Skeletal muscle tissue (tissue), 4 donors: ENCODE measurements around the gene NKAIN2. TPM values are rescaled to one million over a fixed set of nuclear protein-coding genes. Genes with fewer than 3 reads are reported as not detected.
"Not testable (repeated sequence)": the region's sequence is repeated elsewhere in the genome, so short reads cannot be mapped to it uniquely, and the experiment has no call there.

Source experiments
- H3K27ac ChIP-seq: one replicate; pipeline ENCODE4 v1.7.0; 2013; ENCODE audit warnings: mild to moderate bottlenecking, low read depth, low read length, inconsistent platforms
- H3K27me3 ChIP-seq, 3 donors: one replicate each; pipeline ENCODE4 v1.7.0; 2013; ENCODE audit warnings: low read length in 3 of 3; ENCODE audit not compliant: control insufficient read depth in 3 of 3, insufficient read depth in 3 of 3
- H3K36me3 ChIP-seq, 3 donors: one replicate each; pipeline ENCODE4 v1.7.0; 2013; ENCODE audit warnings: low read length in 3 of 3; ENCODE audit not compliant: control insufficient read depth in 3 of 3, insufficient read depth in 3 of 3
- H3K4me1 ChIP-seq, 3 donors: one replicate each; pipeline ENCODE4 v1.7.0; 2013; ENCODE audit warnings: low read length in 3 of 3, mild to moderate bottlenecking in 3 of 3; ENCODE audit not compliant: control insufficient read depth in 3 of 3, insufficient read depth in 3 of 3
- H3K4me3 ChIP-seq, 3 donors: one replicate each; pipeline ENCODE4 v1.7.0; 2013; ENCODE audit warnings: low read length in 3 of 3
- H3K9ac ChIP-seq, 3 donors: one replicate each; pipeline ENCODE4 v1.7.0; 2013; ENCODE audit warnings: low read length in 3 of 3, mild to moderate bottlenecking in 3 of 3, moderate library complexity in 2 of 3, low read depth in 1 of 3
- H3K9me3 ChIP-seq, 3 donors: one replicate each; pipeline ENCODE4 v1.7.0; 2013; ENCODE audit warnings: low read length in 3 of 3; ENCODE audit not compliant: control insufficient read depth in 3 of 3
- total RNA-seq: library from RNA; depleted of rRNA; stranded (reverse); fragments of >200 nt; gene quantifications from one replicate; pipeline ENCODE4 v1.2.3, GENCODE V29; 2014
- donor health status: Osteomylitis.

Gene NKAIN2
- total RNA-seq, 1 donor from 2014 or later = 3.1 TPM

GRCh38 chr6:124396361-124396760, 592.7 kb downstream of the NKAIN2 start:
- no peaks in the 10 kb centered on the region for H3K9me3 ChIP-seq
- no peak overlapping the region for H3K9ac ChIP-seq
- H3K4me3 ChIP-seq = no peak overlapping the region
- H3K27ac ChIP-seq = no peak overlapping the region
- H3K27me3 ChIP-seq = no peaks in the 10 kb centered on the region
- H3K4me1 ChIP-seq = no peaks in the 10 kb centered on the region
- no peaks in the 10 kb centered on the region for H3K36me3 ChIP-seq

GRCh38 chr6:124400261-124400999, 596.8 kb downstream of the NKAIN2 start:
- Histone ChIP-seq H3K4me3 (no peak overlapping the region), H3K36me3 (no peaks in the 10 kb centered on the region), H3K4me1 (no peaks in the 10 kb centered on the region), H3K27me3 (no peaks in the 10 kb centered on the region), H3K9me3 (no peaks in the 10 kb centered on the region), H3K9ac (no peak overlapping the region), H3K27ac (no peak overlapping the region)

GRCh38 chr6:124410425-124410824, 606.8 kb downstream of the NKAIN2 start:
- H3K9me3 ChIP-seq, H3K4me1 ChIP-seq, H3K9ac ChIP-seq, H3K27ac ChIP-seq, H3K36me3 ChIP-seq, H3K4me3 ChIP-seq, H3K27me3 ChIP-seq: not testable (repeated sequence)

DNA sequence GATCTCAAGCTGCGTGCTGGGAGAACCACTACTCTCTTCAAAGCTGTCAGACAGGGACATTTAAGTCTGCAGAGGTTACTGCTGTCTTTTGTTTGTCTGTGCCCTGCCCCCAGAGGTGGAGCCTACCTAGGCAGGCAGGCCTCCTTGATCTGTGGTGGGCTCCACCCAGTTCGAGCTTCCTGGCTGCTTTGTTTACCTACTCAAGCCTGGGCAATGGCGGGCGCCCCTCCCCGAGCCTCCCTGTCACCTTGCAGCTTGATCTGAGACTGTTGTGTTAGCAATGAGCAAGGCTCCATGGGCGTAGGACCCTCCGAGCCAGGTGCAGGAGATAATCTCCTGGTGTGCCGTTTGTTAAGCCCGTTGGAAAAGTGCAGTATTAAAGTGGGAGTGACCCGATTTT, 609.0 kb downstream of the NKAIN2 start:
- not testable (repeated sequence) for H3K36me3 ChIP-seq, H3K27ac ChIP-seq, H3K9me3 ChIP-seq, H3K4me3 ChIP-seq, H3K4me1 ChIP-seq, H3K27me3 ChIP-seq, H3K9ac ChIP-seq

DNA sequence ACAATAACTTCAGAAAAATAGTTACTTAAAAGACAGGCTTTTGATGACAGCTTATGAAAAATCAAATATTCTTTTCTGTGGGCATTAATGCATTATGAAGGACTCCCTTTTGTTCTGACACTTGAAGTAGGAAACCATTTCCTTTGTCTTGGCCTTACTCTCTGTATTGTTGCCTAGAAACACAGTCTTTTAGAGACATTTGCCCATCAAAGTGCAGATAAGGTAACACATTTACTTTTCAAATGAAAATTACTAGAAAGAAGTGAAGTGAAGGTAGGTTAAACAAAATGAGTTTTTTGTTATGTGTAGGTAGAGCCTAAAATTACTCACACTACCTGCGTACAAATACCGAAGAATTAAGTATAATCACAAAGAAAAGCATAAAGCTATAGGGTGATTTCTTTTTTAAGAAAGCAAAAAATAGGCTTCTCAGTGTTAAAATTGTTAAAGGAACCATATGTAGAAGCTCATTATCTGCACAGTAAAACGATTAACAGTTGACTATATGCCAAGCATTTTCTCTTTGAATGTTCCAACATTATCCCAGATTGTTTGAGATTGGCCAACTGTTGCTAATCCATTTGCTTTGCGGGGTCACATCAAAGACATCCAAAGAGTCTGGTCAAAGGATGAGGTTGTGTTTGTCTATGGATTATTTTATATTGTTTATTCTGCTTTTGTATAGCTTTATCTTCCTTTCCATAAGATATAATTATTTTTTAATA, 616.6 kb downstream of the NKAIN2 start:
- no peaks in the 10 kb centered on the region for H3K27me3 ChIP-seq
- no peak overlapping the region for H3K4me3 ChIP-seq
- H3K27ac ChIP-seq = no peak overlapping the region

DNA sequence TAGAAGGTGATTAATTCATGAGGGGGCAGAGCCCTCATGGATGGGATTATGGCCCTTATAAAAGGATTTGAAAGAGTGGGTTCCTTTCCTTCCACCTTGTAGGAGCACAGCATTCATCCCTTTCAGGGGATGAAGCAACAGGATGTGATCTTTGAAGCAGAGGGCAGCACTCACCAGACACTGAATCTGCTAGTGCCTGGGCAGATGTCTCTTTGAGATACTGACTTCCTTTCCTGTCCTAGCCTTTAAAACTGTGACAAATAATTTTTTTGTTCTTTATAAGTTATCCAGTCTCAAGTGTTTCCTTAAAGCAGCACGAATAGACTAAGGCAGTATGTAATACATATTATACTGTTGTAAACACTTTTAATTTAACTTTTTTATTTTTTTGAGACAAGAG, 620.0 kb downstream of the NKAIN2 start:
- Histone ChIP-seq H3K9me3 (no peaks in the 10 kb centered on the region), H3K27ac (no peak overlapping the region), H3K4me3 (no peak overlapping the region), H3K4me1 (no peaks in the 10 kb centered on the region), H3K36me3 (no peaks in the 10 kb centered on the region), H3K9ac (no peak overlapping the region), H3K27me3 (no peaks in the 10 kb centered on the region)

More for the DNA sequence above, 616.6 kb downstream of the NKAIN2 start:
- Histone ChIP-seq H3K4me1 (no peaks in the 10 kb centered on the region), H3K9ac (no peak overlapping the region), H3K36me3 (no peaks in the 10 kb centered on the region), H3K9me3 (no peaks in the 10 kb centered on the region)

DNA sequence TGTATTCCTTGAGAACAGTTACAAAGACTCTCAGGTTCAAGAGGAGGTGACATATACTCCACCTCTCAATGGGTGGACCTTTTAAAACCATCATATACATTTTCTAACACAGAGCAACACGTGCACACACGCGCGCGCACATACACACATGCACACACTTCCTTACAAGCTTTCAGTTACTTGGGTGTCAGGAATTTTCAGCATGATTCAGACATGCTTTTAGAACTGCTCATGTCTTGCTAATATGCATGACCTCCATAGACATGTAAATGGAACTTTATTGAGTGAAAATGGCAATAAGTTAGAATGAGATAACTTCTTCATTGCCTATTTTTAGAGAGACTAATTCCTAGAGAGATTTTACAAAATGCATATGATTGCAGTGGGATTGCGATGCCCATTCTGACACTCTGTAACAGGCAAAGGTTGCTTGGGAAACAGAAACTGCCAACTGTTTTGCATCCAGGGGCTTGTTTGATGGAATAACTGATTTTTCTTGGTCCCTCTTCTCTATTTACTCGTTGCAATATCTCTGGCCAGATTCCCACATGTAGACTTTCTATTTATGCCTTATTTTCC, 627.2 kb downstream of the NKAIN2 start:
- Histone ChIP-seq H3K9me3 (no peaks in the 10 kb centered on the region), H3K27ac (no peak overlapping the region), H3K27me3 (no peaks in the 10 kb centered on the region), H3K9ac (no peak overlapping the region), H3K4me1 (no peaks in the 10 kb centered on the region), H3K4me3 (no peak overlapping the region), H3K36me3 (no peaks in the 10 kb centered on the region)

- Histone ChIP-seq H3K9ac (no peak overlapping the region), H3K4me1 (no peaks in the 10 kb centered on the region), H3K27me3 (no peaks in the 10 kb centered on the region), H3K4me3 (no peak overlapping the region), H3K36me3 (no peaks in the 10 kb centered on the region), H3K27ac (no peak overlapping the region), H3K9me3 (no peaks in the 10 kb centered on the region)
These were observed 629.0 kb downstream of the NKAIN2 start for GRCh38 chr6:124432620-124433019.

GRCh38 chr6:124433387-124434160, 629.9 kb downstream of the NKAIN2 start:
- no peaks in the 10 kb centered on the region for H3K36me3 ChIP-seq
- no peak overlapping the region for H3K9ac ChIP-seq
- no peaks in the 10 kb centered on the region for H3K9me3 ChIP-seq
- H3K27me3 ChIP-seq = no peaks in the 10 kb centered on the region
- H3K4me1 ChIP-seq = no peaks in the 10 kb centered on the region
- H3K27ac ChIP-seq = no peak overlapping the region
- no peak overlapping the region for H3K4me3 ChIP-seq

GRCh38 chr6:124434421-124434820, 630.8 kb downstream of the NKAIN2 start:
- H3K27me3 ChIP-seq = no peaks in the 10 kb centered on the region
- H3K36me3 ChIP-seq = no peaks in the 10 kb centered on the region
- no peak overlapping the region for H3K27ac ChIP-seq
- no peaks in the 10 kb centered on the region for H3K9me3 ChIP-seq
- H3K4me3 ChIP-seq = no peak overlapping the region
- H3K9ac ChIP-seq = no peak overlapping the region
- no peaks in the 10 kb centered on the region for H3K4me1 ChIP-seq
